GM10248 (cell line): Measurements from ENCODE around the gene SLCO2A1.

ENCODE experiments used
- CTCF ChIA-PET: fragments of 300-600 bp; sonication (Branson Sonifier 250); formaldehyde crosslinking; extraction: SDS; loops from one replicate; lab custom pipeline; 2021; ENCODE audit warnings: antibody characterized with exemption; lab: Yijun Ruan, JAX
- POLR2A ChIA-PET: fragments of 350-650 bp; sonication (Branson Sonifier 250); formaldehyde crosslinking; extraction: SDS; loops from one replicate; lab custom pipeline; 2020; ENCODE audit warnings: antibody characterized with exemption; lab: Yijun Ruan, JAX
- DNase-seq: peaks from one replicate; pipeline ENCODE4 v3.0.0; 2012; ENCODE audit errors: extremely low spot score
- TF ChIP-seq, protein P1 (sequence below): IDR thresholded peaks from 2 replicates; pipeline ENCODE4 v1.5.1; 2012; ENCODE audit warnings: mild to moderate bottlenecking, low read depth; ENCODE audit errors: extremely low read depth, missing control alignments, control extremely low read depth

Gene SLCO2A1

DNA sequence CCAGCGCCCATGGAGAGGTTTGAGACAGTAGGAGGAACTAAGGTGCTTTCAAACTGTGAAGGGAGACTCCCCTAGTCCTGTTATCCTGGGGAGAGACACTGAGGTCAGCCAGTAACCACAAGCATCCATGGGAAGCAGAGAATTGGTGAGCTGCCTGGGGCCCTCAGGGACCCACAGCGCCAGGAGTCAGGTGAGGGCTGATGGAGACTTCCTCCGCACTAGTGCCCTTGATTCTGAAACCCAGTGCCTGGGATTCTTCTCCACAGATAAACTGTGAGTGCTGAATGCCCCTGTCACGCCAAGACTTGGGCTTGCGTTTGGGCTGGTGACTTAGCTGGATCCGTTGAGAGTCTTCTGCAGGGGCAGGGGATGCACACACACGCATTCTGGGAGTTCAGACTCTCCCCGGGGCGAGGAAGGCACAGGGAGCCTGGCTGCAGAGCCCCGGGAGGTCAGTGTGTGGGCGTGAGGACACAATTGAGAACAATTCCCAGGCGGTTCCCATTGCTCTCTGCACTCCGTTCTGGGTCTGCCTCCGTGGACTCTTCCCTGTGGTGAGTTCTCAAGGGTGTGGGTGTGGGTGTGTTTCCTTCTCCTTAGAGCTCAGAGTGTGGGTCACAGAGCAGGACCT is 37.9 kb upstream of the SLCO2A1 start:
- TF ChIP-seq, protein P1, sequence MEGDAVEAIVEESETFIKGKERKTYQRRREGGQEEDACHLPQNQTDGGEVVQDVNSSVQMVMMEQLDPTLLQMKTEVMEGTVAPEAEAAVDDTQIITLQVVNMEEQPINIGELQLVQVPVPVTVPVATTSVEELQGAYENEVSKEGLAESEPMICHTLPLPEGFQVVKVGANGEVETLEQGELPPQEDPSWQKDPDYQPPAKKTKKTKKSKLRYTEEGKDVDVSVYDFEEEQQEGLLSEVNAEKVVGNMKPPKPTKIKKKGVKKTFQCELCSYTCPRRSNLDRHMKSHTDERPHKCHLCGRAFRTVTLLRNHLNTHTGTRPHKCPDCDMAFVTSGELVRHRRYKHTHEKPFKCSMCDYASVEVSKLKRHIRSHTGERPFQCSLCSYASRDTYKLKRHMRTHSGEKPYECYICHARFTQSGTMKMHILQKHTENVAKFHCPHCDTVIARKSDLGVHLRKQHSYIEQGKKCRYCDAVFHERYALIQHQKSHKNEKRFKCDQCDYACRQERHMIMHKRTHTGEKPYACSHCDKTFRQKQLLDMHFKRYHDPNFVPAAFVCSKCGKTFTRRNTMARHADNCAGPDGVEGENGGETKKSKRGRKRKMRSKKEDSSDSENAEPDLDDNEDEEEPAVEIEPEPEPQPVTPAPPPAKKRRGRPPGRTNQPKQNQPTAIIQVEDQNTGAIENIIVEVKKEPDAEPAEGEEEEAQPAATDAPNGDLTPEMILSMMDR, result no peak
- CTCF ChIA-PET, result interaction anchor here (1.0 kb wide), 1 partner anchor 15 kb away, joined by 3 read pairs; no protein-coding TSS in a partner anchor
- POLR2A ChIA-PET, result no interaction called here
- DNase-seq, result no peak

DNA sequence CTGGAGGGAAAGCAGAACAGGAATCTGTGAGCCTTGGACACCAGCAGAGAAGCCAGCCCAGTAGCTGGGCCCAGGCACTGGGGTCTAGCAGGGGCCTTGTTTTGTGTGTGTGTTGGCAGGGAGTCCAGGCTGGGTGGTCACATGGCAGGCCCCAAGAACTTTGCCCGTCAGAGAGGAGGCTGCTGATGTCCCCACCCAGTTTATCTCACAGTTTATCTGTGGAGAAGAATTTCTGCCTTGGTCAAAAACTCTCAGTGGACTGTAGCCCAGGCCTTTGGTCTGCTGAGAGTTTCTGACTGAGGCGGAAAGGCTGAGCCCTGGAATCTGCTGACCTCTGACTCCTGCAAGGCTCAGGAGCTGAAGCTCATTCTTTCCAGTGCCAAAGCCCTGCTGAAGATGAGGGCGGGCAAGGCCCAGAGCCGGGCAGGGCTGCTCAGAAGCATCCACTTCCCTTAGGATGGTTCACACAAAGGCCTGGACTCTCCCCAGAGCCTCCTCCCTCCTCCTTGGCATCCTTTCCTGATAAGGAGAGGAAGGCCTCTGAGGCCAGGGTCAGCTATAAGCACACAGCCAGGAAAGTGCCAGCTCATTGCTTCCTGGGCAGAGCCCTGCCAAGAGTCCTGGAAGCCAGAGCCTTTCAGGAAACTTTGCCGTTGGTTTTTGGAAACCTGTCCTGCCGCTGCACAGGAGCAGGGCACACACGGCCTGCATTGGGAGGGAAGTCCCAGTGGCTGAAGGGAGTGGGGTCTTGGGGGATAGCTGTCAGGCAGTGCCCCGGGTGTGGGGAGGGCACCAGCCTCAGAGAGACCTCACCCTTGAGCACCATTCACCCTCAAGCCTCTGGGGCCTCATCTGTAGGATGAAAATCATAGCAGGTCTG is 37.2 kb upstream of the SLCO2A1 start:
- TF ChIP-seq, protein P1, result no peak
- no peak for DNase-seq
- POLR2A ChIA-PET, result no interaction called here
- CTCF ChIA-PET, result interaction anchor here (1.0 kb wide), 1 partner anchor 15 kb away, joined by 3 read pairs; no protein-coding TSS in a partner anchor

DNA sequence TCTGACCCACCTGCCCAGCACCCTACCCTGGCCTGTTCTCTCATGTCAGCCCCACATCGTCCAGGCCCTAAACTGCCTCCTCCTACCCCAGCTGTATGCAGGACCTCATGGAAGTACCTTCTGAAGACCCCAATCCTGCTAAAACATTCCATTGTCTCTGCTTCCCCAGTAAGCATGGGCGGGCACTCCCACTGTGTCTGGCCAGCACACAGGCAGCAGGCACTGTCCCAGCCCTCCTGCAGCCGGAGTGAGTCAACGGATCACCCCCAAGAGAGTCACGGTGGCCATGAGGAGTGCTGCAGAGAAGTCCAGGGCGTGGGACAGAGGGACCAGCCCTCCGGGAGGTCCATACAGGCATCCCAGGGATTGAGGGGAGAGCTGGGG is 36.4 kb upstream of the SLCO2A1 start:
- TF ChIP-seq, protein P1, result no peak

DNA sequence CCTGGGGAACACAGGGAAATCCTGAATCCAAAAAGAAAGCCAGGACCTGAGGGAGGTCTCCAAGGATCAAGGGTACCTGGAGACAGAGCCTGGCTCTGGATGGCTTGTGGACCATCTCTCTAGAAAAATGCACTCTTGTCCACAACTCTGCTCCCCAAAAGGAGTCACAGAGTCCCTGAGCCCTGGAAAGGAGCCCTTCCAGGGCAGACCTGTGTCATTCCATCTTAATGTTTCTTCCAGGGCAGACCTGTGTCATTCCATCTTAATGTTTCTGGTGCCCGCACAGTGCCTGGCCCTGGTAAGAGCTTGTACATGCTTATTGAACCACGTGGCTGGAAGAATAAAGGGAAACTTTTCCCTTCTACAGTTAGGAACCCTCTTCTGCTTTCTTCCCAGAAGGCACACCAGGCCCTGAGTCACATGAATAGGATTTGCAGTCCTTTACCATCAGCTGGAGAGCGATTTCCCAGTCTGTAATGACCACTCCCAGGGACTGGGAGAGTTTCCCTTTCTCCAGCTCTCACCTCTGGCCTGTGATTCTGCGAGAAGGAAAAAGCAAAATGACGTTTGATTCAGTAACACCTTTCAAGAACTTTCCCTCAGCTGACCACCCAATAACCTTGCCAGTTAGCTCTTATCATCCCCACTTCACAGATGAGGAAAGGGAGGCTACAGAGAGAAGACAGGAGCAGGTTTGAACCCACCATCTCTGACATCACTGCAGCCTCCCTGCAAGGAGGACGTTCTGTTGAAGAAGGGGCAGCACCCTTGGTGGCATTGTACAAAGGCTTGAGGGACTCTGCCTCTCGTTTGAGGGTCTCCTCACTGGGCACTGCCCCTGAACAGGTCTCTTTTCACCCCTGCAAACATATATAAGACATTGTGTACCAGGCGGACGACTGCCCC is 35.8 kb upstream of the SLCO2A1 start:
- no peak for DNase-seq
- CTCF ChIA-PET, result no interaction called here
- POLR2A ChIA-PET, result no interaction called here
- TF ChIP-seq, protein P1, result no peak

More for the DNA sequence above, 36.4 kb upstream of the SLCO2A1 start:
- ChIA-PET CTCF (no interaction called here), POLR2A (no interaction called here)
- DNase-seq, result no peak

DNA sequence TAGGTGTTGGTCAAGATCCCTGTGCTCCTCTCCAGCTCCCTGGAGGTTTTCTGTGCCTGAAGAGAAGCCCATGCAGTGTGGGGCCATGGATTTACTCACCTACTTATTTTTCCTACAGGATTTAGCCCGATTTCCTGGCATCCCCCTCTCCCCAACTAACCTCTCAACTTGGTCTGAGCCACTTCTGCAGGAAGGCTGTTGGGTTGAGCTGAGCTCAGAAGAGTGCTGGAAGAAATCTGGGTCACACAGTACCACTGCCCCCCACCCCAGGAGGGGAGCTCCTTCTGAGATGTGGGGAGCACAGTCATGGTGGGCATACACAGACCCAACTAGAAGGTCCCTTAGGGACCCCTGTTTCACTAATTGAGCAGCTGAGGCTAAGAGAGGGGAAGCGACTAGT is 34.4 kb upstream of the SLCO2A1 start:
- ChIA-PET POLR2A (no interaction called here), CTCF (no interaction called here)
- no peak for DNase-seq
- TF ChIP-seq, protein P1, result no peak

DNA sequence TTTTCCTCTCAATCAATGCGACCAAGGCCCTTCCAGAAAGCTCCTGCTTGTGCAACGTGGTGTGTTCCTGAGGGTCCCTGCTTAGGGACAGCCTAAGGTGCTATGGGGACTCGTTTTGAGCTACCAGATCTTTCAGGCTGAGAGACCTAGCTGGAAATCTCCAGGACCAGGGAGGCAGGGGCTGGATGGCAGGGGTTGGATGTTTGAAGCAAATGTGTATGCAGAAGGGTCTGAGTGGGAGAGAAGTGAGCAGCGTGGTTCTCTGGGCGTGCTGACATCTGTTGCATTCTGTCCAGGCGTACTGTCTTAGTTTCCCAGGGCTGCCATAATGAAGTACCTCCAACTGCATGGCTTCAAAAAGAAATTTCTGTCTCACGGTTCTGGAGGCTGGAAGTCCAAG is 31.7 kb upstream of the SLCO2A1 start:
- POLR2A ChIA-PET, result no interaction called here
- TF ChIP-seq, protein P1, result no peak
- CTCF ChIA-PET, result no interaction called here
- DNase-seq, result no peak
